Neural progenitor cell (in vitro differentiated cells): ENCODE results near the gene LMF2.

Source experiments
- CTCF ChIP-seq: fragments of 200-600 bp; sonication (generic); IDR thresholded peaks from 2 replicates; pipeline ENCODE4 v1.5.1; 2017; ENCODE audit warnings: antibody characterized with exemption, mild to moderate bottlenecking
- EZH2 ChIP-seq: fragments of 200-600 bp; sonication (generic); IDR thresholded peaks from 2 replicates; pipeline ENCODE4 v1.6.1; 2017; ENCODE audit warnings: antibody characterized with exemption, mild to moderate bottlenecking, moderate library complexity

GRCh38 chr22:50500452-50500851 is 7.0 kb downstream of the LMF2 start:
- no peak for TF ChIP-seq CTCF
- no peak for TF ChIP-seq EZH2
